GM13977 (cell line): ENCODE measurements around the gene TRIM54.
"Not testable (repeated sequence)": the region's sequence is repeated elsewhere in the genome, so short reads cannot be mapped to it uniquely, and the experiment has no call there.

Experiments used
- DNase-seq: peaks from one replicate; pipeline ENCODE4 v3.0.0; 2012; ENCODE audit warnings: low spot score
- in situ Hi-C: fragments of 300-500 bp; cut with MboI; formaldehyde crosslinking; loops from one replicate; pipeline ENCODE4 v1.12.0; 2022; ENCODE audit warnings: low sequenced_read_pairs, low pct_unique_long_range_greater_than_20kb, mixed read lengths, inconsistent platforms; ENCODE audit not compliant: unreplicated experiment
- TF ChIP-seq, protein P1 (sequence below): IDR thresholded peaks from 2 replicates; pipeline ENCODE4 v1.5.1; 2012; ENCODE audit warnings: mild to moderate bottlenecking, control low read depth; ENCODE audit not compliant: insufficient read depth; ENCODE audit errors: extremely low read depth, missing control alignments

The TRIM54 gene

DNA sequence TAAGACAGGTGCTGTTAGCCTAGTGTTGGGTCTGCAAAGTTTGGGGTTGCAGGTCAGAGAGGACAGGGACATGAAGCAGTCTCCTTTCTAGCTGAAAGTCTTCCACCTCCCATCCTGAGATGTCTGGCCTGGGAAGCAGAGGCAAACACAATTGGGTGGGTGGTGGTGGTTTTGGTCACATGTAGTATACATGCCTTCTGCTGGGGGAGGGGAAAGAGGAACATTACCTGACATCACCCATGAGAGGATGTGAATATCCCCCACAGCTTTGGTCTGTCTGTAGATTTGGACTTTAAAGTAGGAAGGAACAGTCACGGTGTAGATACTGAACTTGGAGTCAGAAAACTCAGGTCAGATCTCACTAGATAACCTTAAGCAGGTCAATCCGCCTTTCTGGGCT lies 11.6 kb upstream of the TRIM54 start:
- DNase-seq: no peak
- in situ Hi-C loops: no loop called here
- TF ChIP-seq, protein P1, sequence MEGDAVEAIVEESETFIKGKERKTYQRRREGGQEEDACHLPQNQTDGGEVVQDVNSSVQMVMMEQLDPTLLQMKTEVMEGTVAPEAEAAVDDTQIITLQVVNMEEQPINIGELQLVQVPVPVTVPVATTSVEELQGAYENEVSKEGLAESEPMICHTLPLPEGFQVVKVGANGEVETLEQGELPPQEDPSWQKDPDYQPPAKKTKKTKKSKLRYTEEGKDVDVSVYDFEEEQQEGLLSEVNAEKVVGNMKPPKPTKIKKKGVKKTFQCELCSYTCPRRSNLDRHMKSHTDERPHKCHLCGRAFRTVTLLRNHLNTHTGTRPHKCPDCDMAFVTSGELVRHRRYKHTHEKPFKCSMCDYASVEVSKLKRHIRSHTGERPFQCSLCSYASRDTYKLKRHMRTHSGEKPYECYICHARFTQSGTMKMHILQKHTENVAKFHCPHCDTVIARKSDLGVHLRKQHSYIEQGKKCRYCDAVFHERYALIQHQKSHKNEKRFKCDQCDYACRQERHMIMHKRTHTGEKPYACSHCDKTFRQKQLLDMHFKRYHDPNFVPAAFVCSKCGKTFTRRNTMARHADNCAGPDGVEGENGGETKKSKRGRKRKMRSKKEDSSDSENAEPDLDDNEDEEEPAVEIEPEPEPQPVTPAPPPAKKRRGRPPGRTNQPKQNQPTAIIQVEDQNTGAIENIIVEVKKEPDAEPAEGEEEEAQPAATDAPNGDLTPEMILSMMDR: no peak

DNA sequence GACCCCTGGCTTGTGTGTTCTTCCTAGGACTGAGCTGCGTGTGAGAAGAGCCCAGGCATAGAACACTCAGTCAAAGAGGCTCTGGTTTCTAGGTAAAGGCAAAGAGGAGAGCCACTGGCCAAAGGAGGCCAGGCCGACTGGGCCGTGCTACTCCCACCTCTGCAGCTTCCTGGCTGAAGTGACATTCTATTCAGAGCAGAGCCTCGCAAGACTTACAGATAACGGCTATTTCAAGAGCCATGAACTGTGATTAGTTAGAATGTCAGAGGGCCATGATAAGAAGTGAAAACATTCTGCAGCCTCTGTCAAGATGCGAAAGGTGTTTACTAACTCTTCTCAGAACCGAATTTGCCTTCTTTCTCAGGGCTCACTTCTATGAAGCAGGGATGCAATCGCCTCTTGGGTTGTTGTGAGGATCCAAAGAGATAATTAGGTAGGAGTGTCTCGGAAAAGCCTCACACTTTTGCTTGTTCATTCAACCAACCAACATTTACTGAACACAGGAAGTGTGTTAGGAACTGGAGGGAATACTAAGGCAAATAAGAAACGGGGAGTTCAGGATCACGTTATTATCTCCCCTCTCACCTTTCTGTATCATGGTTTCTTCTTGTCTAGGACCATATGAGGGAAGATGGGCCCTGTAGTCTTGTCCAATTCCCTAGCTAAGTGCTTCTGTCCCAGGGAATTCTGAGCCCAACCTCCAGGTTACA lies 10.4 kb upstream of the TRIM54 start:
- in situ Hi-C loops: no loop called here
- no peak for DNase-seq
- TF ChIP-seq, protein P1: no peak

DNA sequence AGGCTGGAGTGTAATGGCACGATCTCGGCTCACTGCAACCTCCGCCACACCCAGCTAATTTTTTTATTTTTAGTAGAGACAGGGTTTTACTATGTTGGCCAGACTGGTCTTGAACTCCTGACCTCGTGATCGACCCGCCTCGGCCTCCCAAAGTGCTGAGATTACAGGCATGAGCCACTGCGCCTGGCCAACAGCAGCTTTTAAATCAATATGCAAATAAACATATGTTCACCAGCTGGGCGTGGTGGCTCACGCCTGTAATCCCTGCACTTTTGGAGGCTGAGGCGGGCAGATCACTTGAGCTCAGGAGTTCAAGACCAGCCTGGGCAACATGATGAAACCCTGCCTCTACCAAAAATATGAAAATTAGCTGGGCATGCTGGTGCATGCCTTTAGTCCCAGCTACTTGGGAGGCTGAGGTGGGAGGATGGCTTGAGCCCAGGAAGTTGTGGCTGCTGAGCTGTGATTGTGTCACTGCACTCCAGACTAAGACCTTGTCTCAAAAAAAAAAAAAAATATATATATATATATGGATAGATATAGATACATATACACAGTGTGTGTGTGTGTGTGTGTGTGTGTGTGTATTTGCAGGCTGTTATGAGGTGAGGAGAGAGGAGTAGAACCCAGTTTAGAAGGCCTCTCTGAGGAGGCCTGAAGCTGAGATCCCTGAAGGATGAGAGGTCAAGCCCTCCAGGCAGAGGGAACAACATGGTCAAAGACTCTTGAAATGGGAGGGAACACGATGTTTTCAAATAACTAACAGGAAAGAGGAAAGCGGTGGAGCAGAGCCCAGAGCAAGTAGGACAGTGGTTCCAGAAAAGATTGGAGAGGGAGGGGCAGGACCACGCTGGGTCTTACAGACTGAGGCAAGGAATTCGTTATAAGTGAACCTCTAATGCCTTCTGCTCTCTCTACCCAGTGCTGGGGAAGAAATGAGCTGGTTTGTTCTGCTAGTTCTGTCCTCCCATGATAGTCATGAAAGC lies 9.4 kb upstream of the TRIM54 start:
- in situ Hi-C loops, DNase-seq: not testable (repeated sequence)

DNA sequence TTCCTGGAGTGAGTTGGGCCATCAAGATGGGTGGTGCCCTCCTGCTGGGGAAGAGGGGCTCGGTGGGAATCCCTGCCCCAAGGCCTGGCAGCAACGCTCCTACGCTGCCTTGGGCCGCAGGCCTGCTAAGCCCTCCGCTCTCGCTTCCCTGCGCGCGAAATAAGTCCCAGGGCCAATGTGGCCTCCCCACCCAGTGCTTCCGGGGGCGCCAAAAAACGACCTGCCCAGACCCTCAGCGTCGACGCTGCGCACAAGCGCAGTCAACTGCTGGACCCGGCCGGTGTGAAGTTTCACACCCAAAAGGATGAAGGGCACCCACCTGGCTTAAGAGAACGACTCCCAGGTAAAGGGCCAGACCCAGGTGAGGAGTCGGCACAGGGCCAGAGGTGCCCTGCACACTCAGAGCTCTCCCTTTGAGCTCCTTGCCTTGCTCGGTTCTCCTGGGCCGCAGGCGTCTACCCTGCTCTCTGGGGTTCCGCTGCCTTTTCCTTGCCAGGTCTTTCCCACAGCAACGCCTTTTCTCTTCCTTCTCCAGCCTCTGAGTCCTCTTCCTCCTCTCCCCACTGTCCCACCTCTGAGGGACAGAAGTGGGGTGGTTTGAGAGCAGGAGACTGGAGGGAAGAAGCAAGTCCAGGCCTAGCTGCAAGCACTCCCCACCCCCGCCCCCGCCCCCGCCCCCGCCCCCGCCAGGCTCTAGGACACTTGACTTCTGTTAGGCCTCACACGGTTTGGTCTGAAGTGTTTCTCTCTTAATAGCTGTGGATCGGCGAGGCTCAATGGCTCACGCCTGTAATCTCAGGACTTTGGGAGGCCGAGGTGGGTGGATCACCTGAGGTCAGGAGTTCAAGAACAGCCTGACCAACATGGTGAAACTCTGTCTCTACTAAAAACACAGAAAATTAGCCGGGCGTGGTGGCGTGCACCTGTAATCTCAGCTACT lies 6.7 kb upstream of the TRIM54 start, which contains the start of gene DNAJC5G:
TSS of gene DNAJC5G (plus strand) at position 223 of the 940 bp plus-strand sequence. CDS start 1,296 bp downstream, outside the sequence.
- in situ Hi-C loops: loop anchor here (25.0 kb wide), 2 partner anchors 313 to 438 kb away; partner anchors contain the start of genes DPYSL5 and MAPRE3
- TF ChIP-seq, protein P1: no peak
- DNase-seq: no peak

DNA sequence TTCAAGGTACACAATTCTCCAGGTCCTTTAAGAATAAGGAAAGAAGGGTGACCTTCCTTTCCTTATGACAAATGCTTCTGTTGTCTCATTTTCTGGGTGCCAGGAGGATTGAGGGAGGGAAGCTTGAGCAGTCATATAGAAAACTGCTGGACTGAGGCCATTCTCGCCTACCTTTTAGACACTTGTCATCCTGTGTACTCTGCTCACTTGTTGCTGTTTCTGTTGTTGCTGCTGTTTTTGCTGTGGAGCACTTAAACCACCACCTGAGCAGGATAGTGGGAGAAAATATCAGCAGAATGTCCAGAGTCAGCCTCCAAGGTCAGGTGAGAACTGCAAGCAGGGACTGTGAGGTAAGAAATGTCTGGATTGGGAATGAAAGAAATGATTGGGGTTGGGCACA lies 4.2 kb upstream of the TRIM54 start:
- no peak for DNase-seq
- TF ChIP-seq, protein P1: no peak
- in situ Hi-C loops: loop anchor here (25.0 kb wide), 2 partner anchors 316 to 441 kb away; partner anchors contain the start of genes DPYSL5 and MAPRE3

DNA sequence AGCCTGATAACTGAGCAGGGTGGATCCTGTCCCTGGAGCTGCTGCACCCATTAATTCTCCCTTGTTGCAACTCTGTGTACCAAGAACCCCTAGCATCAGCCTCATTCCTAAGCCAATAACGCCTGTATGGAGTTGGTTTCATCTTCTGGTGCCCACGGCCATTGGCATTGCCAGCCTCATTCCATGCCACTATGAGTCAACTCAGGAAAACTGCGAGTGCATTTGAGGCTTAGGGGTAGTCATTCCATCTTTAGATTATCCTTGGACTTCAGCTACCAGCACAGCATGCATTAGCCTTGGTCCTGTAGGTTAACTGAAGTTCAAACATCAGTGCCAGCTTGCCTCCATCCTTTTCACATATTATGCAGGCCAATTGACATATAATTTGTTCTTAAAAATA lies 1.4 kb upstream of the TRIM54 start:
- DNase-seq: no peak
- TF ChIP-seq, protein P1: no peak
- in situ Hi-C loops: loop anchor here (10.0 to 25.0 kb wide), 3 partner anchors 176 to 444 kb away; partner anchors contain the start of genes DPYSL5 and MAPRE3
